Endometrium (tissue), 2 donors: Measurements from ENCODE around the gene MBD3L4.
"Not testable (repeated sequence)": the region's sequence is repeated elsewhere in the genome, so short reads cannot be mapped to it uniquely, and the experiment has no call there.

ENCODE experiments used
- FAIRE-seq: peaks from 2 replicates; lab custom pipeline; 2012; peaks lifted over from hg19 to GRCh38; lab: Jason Lieb, UNC
- donor health status: control.
- donor health status: control.

Gene MBD3L4

DNA sequence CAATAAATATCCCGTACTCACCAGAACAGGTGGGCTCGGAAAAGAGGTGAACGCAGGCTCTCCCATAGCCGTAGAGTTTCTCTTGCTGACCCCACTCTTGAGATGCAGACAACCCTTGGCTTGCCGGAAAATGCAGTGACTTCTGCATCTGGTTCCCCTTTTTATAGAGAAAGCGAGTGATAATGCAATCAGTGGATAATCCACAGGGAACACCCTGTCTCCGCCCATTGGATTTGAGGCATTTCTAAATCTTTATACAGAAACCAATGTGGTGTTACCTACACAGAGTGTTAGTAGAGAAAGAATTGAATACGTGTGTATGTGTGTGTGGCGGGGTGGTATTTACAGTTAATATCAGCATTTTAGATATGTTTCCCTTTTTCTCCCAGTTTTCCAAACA is at the start of gene MBD3L4:
MBD3L4 (minus strand) TSS at position 101 of the 400 bp plus-strand sequence; CDS start at position 66, 35 bp downstream.
- not testable (repeated sequence) for FAIRE-seq

- FAIRE-seq = no peak
Measured at GRCh38 chr19:7088999-7089398, 49.0 kb upstream of the MBD3L4 start.

DNA sequence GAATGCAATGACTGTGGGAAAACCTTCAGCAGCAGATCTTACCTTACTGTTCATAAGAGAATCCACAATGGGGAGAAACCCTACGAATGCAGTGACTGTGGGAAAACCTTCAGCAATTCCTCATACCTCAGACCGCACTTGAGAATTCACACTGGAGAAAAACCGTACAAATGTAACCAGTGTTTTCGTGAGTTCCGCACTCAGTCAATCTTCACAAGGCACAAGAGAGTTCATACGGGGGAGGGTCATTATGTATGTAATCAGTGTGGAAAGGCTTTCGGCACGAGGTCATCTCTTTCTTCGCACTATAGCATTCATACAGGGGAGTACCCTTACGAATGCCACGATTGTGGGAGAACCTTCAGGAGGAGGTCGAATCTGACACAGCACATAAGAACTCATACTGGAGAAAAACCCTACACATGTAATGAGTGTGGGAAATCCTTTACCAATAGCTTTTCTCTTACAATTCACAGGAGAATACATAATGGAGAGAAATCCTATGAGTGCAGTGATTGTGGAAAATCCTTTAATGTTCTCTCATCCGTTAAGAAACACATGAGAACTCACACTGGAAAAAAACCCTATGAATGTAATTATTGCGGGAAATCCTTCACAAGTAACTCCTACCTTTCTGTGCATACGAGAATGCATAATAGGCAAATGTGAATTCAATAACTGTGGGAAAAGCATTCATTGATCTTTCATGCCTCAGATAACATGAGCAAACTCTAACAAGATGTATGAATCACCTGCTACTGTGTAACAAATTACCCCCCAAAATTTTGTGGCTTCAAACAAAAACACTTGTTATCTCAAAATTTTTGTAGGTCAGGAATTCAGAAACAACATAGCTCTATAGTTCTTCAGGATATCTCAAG is 43.3 kb upstream of the MBD3L4 start:
- no peak for FAIRE-seq

DNA sequence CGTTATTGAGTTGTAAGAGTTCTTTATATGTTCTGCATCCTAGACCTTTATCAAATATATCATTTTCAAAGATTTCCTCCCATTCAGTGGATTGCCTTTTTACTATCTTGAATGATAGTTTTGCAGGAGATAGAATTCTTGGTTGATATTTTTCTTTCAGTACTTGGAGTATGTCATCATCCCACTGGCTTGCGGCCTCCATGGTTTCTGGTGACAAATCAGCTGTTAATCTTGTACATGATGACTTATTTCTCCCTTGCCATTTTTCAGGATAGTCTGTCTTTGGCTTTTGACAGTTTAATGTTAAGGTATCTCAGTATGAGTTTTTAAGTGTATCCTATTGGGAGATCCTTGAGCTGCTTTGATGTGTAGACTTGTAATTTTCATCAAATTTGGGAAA is 38.0 kb upstream of the MBD3L4 start:
- FAIRE-seq = no peak

DNA sequence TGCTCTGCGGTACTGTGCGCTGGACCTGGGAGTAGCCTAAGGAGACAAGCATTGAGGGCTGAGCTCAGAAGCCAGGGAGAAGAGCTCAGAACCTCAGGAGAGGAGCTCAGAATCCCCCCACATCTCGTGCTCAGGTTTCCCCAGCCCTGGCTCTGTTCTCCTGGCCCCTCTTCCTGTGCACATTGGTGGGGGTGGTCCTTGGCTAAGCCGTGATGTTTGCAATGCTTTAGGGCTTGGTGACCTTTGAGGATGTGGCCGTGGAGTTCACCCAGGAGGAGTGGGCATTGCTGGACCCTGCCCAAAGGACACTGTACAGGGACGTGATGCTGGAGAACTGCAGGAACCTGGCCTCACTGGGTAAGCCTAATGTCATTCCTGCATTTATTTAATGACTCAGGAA is 36.2 kb upstream of the MBD3L4 start:
- FAIRE-seq = no peak

- FAIRE-seq = no peak
Measured at GRCh38 chr19:7074705-7075282, 34.8 kb upstream of the MBD3L4 start.

DNA sequence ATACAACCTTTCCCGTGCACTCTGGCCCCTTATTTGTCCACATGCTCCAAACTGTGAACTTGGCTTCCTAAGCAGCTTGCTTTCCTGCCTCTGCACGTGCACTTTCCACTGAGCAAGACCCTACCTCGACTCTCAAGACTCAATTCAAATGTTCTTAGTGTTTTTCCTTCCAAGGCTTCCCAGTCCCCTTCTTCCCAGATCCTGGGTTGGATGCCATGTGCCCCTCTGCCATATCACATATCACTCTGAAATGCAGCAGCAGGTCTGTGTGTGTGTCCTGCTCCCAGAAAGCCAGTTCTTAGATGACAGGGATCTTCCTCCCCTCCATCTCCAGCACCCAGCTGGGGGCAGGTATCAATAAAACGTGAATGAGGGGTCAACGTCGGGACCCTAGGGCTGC is 32.6 kb upstream of the MBD3L4 start:
- FAIRE-seq = no peak

- FAIRE-seq = no peak
Measured at GRCh38 chr19:7069904-7070226, 29.9 kb upstream of the MBD3L4 start.

- no peak for FAIRE-seq
Measured at GRCh38 chr19:7069042-7069903, 29.3 kb upstream of the MBD3L4 start, which contains the start of gene ZNF557. ZNF557 (plus strand) TSS chr19:7069703; CDS start chr19:7075075, 5,372 bp downstream.

- FAIRE-seq = no peak
Measured at GRCh38 chr19:7068599-7068998, 28.6 kb upstream of the MBD3L4 start.

DNA sequence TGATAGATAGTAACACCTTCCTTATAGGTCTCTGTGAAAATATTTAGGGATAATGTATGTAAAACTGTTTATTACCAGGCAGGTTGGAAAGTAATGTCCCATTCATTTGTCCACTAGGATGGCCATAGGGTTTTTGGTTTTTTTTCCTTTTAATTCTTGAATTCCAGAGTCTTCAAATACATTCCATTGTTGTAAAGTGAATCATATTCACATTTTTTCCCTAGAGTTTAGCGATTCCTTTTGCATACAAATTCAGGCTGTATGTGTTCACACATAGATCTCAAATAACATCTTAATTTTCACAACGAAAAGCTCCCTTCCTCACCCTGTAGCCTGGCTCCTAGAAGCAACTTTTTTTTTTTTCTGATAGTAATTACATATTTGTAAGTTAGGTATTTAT is 27.7 kb upstream of the MBD3L4 start:
- no peak for FAIRE-seq

DNA sequence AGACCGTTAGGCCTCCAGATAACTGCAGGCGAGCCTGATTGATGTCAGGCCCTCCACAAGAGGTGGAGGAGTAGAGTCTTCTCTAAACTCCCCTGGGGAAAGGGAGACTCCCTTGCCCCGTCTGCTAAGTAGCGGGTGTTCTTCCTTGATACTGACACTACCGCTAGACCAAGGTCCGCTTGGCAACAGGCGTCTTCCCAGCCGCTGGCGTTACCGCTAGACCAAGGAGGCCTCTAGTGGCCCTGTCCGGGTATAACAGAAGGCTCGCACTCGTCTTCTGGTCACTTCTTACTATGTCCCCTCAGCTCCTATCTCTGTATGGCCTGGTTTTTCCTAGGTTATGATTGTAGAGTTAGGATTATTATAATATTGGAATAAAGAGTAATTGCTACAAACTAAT is 27.1 kb upstream of the MBD3L4 start:
- FAIRE-seq = not testable (repeated sequence)

GRCh38 chr19:7063764-7064418 is 23.9 kb upstream of the MBD3L4 start:
- FAIRE-seq = no peak

DNA sequence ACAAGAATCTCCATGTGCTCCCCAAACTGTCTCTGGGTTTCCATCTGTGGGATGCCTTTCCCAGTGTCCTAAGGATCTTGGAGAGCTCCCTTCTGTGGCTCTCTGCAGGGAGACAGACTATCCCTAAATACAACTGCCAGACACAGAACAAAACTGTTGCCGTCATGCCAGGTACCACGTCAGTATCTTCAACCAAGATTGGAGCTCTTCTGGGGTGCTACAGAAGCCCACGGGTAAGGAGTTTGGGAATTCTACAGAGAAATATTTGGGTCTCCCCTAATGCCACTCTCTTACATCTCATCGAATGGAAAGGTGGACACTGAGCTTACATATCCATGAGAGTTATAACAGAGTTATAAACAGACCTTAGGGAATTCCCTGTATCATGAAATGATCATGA is 23.4 kb upstream of the MBD3L4 start:
- FAIRE-seq = no peak

- not testable (repeated sequence) for FAIRE-seq
Measured at GRCh38 chr19:7059977-7060376, 20.0 kb upstream of the MBD3L4 start.

DNA sequence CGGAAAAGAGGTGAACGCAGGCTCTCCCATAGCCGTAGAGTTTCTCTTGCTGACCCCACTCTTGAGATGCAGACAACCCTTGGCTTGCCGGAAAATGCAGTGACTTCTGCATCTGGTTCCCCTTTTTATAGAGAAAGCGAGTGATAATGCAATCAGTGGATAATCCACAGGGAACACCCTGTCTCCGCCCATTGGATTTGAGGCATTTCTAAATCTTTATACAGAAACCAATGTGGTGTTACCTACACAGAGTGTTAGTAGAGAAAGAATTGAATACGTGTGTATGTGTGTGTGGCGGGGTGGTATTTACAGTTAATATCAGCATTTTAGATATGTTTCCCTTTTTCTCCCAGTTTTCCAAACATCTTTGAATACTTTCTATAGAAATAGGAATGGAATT is 18.6 kb upstream of the MBD3L4 start, which contains the start of gene MBD3L3:
MBD3L3 (minus strand) TSS at position 101 of the 400 bp plus-strand sequence; CDS start at position 30, 71 bp downstream.
- not testable (repeated sequence) for FAIRE-seq

- not testable (repeated sequence) for FAIRE-seq
Measured at GRCh38 chr19:7056371-7056770, 16.4 kb upstream of the MBD3L4 start.

DNA sequence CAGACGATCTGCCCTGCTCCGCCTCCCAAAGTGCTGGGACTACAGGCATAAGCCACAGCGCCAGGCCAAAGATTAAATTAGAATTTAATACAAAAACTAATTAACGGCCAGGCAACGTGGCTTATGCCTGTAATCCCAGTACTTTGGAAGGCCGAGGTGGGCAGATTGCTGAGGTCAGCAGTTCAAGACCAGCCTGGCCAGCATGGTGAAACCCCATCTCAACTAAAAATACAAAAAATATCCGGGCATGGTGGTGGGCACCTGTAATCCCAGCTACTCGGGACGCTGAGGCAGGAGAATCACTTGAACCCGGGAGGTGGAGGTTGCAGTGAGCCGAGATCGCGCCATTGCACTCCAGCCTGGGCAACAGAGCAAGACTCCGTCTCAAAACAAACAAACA is 15.7 kb upstream of the MBD3L4 start:
- not testable (repeated sequence) for FAIRE-seq

DNA sequence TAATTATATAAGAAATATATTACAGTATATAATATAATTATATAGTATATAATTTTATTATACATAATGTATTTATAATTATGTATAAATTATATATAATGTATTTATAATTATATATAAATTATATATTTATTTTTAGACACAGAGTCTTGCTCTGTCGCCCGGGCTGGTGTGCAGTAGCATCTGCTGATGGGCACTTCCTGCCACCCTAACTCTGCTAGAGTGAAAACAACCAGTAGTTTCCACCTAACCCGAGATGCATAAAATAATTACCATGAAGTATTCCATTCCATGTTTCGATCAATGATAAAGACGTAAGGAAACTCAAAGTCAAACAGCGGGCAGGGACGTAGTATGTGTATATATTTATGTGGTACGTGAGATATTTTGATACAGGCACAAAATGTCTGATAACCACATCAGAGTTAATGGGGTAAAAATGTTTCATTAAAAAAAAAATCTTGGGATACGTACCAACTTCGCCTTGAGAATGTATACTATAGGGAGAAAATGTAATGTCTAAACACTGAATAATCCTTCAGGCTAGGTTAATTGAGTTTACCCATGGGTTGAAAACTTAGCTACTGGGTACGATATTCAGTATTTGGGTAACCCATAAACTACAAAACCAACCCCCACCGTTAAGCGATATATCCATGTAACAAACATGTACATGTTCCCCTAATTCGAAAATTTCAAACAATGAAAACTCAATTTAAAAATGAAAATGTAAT is 14.8 kb upstream of the MBD3L4 start:
- peak; percentile 51 for FAIRE-seq

GRCh38 chr19:7052896-7053295 is 12.9 kb upstream of the MBD3L4 start:
- FAIRE-seq = not testable (repeated sequence)

- FAIRE-seq = not testable (repeated sequence)
Measured at GRCh38 chr19:7051421-7051820, 11.4 kb upstream of the MBD3L4 start.
